NCI-H2029 treated with DMSO at 0.1 percent for 48 hours (cell line): ENCODE results near the gene NKAIN4.
A peak's percentile ranks its signal among the peaks of the same experiment; 100 is the strongest.

ENCODE experiments used
- DNase-seq: peaks from one replicate; lab custom pipeline; 2025; lab: John Stamatoyannopoulos, UW

Gene NKAIN4

DNA sequence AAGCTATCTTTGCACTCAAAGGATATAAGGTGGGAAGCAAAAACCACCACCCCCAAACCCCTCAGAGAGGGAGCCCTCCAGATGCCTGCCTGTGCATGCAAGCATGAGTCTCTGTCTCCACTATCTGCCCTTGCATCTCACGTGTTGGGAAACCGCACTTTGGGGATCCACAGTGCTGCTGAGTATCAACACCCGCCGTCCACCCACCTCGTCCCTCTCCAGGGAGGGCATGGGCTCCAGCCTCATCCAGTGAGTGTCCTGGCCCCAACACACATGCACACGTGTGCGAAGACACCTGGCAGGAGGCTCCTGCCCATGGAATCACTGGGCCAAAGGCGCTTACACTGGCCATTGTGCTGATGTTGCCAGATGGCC is 34.8 kb downstream of the NKAIN4 start:
- DNase-seq: no peak

DNA sequence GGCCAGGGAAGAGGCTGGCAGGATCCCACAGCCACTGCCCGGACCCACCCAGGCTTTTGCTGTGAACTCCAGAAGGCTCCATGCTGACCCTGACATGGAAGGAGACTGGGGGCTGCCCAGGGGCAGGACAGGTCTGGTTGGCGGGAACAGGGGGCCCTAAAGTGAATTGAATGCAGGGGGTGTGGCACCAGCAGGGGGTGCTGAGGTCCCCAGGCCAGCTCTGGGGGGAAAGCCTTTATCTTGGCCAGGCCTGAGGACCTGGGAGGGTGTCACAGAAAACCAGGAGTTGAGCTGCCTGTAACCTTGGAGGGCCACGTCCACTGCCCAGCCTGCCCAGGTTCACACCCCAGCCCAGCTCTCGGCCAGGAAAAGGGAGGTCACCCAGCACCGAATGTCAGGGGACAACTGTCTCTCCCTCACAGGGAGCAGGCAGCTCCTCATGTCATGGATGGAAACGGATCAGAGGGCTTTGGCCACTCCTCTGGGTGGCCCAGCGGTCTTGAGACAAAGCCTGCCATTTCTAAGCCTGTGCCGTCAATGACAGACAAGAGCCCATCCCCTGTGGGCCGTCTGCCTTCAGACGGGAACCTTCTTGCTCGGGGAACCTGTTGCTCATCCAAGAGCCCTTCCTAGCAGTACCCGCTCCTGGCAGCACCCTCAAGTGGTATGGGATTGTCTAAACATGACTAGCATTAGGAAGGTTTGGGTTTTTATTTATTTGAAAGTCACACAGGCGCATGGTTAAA is 35.4 kb downstream of the NKAIN4 start:
- no peak for DNase-seq

DNA sequence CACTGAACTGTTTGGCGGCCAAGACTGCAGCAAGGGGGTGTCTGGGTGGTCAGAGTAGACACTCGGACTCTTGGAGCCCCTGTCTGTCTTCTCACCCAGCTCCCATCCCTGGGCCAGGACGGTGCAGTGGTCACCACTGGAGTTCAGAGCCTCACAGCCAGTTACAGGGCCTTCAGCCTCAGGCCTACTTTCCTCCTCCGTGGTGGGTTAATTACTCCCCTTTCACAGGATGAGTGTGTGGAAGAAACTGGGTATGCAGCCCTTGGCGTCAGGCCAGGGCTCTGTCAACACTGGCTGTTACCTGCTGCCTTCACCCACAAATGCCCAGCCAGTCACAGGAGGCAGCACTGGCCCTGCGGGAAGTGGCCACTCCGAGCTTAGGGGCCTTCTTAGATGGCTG is 36.6 kb downstream of the NKAIN4 start:
- DNase-seq: no peak

DNA sequence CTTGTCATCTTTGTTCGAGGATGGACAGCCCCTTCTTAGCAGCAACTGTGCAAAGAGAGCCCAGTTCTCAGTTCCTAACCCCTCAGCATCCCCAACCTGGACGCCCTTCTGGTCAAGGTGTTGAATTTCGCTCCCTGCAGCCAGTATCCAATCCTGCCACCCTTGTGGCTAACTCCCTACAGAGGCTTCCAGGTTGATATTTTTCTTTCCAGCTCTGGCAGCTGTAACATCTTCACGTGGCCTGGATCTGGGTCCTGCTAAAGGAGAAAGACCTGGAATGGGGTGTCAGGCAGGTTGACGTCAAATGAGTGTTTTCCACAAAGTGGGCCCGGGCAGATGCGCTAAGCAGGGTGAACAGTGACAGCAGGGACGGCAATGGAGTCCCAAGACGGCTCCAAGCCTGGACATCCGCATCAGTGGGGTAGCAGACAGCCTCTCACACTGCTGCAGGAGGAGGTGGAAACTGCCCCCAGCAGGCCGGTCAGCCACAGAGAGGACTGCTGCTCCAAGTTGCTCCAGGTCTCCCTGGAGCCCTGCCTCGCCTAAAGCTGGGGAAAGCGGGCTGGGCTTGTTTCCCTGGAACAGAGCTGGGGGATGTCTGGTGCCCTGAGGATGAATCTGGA is 37.3 kb downstream of the NKAIN4 start:
- DNase-seq: no peak

DNA sequence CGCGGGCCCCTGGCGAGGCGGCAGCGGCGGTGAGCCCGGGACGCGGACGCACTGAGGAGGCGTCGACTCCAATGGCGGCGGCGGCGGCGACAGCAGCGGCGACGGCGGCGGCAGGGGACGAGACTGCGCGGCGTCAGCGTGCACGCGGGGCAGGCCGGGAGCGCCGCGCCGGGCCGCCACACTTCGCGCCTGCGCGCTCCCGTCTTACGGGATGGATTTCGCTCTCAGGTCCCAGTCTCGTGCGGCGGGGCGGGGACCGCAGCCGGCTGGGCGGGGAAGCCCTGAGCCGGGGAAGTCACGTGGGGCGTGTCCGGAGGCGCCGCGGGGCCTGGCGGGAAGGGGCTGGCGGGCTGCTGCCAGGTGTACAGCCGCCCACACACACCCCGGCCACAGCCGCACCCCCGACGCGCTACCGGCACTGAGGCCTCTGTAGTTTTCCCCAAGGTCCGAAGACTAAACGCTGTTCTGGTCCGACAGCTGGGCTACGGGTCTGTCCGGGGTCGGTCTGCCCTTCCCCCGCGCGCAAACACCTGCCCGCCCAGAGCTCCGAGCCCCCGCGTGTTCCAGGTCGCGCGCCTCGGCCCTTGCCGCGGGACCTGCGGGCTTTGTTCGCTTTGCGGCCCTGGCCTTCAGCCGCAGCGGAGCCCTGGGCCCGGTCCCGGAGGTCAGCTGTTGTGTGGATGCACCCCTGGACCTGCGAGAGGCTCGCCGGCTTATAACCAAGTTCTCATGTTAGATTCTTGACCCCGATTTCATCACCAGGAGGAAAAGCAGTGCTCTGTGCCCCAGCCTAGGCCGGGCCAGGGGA is 38.0 kb downstream of the NKAIN4 start, which contains the start of gene YTHDF1:
Gene YTHDF1 (minus strand): TSS at position 91 of the 808 bp plus-strand sequence. CDS start 239 bp downstream, outside the sequence.
- peak; percentile 76 for DNase-seq

DNA sequence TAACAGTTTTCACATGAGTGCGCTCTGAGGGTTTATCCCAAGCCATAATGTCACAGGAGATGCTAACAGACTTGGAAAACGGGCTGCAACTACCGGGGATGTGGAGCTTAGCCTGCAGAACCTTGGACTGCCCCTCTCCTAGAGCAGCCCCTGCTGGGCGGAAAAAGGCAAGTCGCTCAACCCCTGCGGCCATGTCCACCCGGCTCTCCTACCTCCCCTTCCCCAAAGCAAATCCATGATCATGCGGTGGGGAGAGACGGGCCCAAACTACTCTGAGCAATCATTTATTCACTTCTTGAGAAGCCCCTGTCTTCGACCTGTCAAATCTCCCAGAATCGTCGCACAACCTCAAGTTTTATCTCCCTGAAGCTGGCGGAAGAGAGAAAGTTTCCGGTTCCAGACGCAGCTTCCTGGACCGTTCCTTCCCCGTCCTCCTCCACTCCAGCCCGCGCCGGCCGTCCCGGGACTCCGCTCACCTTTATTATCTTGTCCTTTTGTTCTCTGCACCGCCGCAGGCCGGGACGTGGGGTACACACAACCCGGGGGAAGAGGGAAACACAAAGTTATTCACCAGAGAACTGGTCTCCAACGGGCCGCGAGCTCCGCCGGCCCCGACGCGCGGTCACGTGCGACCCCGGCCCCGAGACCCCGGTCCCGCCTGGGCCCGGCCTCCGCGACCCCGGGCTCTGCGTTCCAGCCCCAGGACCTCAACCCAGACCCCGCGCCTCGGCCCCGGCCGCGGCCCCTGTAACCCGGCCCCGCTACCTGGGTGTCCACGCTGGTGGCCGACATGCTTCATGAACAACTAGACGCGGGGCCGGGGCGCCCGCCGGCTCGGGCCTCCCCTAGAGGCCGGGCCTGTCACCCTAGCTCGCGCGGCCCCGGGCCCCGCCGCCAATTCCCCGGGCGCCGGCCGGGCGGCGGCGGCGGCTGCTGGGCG is 38.9 kb downstream of the NKAIN4 start:
- peak; percentile 6 for DNase-seq

DNA sequence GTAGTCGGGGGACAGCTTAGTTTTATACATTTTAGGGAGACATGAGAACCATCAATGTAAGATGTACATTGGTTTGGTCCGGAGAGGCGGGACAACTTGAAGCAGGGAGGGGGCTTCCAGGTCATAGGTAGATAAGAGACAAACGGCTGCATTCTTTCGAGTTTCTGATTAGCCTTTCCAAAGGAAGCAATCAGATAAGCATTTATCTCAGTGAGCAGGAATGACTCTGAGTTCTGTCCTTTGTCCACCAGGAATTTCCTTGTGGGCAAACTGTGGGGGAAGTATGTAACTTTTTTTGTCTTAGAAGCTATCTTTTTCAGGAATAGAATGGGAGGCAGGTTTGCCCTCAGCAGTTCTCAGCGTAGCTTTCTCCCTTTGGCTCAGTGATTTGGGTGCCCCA is 39.7 kb downstream of the NKAIN4 start:
- DNase-seq: no peak

DNA sequence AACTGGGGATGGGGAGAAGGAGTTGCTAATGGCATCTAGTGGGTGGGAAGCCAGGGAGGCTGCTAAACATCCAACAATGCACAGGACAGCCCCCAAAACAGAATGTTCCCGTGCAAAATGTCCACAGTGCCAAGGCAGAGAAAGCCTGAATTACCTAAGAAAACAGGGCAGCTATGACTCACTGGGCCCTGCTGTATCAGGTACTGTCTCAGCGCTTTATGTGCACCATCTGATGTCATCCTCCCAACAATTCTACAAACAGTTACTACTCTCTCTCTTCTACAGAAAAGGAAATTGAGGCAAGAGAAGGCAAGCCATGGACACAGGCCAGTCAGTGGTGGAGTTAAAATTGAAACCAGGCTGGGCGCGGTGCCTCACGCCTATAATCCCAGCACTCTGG is 41.5 kb downstream of the NKAIN4 start:
- no peak for DNase-seq

DNA sequence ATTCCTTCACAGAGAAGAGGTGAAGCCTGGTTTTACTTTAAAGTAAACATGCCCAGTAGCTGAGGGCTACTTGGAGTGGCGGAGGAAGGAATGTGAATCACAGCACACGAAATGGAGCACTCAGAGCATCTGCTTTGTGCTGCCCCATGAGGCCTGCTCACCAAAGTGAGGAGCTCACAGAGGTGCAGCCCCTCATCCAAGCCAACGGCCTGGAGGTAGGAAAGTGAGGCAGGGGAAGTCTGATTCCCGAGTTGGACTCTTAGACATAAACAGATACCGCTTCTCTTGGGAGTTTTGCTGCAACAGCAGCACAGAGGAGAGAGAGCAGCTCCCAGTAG is 41.9 kb downstream of the NKAIN4 start:
- no peak for DNase-seq

DNA sequence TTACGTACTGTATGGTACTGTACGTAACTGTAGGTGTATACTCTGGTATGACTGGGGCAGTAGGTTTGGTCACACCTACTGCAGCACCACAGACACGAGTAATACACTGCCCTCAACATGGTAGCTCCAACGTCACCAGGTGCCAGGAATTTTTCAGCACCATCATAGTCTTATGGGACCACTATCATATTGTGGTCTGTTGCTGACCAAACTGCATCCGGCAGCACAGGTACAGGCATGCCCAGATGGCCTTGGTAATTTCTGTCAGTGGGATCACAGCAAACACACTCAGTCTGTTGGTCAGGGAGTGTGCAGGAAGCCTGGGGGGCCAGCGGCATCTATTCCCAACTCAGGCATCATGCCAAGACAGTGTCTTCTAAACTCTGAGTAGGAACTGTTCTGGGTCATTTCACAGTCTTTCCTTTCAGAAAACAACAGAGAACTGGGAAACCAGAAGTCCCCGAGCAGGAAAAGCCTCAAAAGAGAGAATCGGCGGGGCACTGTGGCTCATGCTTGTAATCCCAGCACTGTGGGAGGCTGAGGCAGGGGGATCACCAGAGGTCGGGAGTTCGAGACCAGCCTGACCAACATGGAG is 44.2 kb downstream of the NKAIN4 start:
- DNase-seq: no peak

DNA sequence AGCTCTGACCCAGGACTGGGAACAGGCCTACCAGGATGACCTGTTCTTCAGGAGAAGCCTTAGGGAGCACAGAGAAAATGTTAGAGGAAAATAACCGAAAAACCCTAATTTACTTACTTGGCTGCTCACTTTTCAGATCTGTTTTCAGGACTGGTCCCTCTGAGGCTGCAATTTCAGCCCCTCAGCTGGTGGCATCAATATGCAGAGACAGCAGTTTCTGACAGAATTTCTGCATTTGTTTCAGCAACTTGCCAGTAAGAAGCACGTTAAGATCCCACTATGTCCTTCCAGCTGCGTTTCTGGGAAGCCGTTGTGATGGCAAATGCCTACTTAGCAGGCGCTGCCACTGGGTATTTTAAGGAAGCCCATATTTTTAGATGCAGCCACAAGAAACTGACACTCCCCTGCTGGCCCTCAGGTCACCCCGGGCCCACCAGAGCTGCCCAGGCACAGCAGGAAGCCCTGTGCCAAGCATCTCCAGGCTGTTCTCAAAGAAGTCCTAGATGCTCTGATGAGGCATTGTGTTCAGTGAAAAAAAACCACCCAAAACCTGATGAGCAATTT is 45.8 kb downstream of the NKAIN4 start:
- DNase-seq: no peak

DNA sequence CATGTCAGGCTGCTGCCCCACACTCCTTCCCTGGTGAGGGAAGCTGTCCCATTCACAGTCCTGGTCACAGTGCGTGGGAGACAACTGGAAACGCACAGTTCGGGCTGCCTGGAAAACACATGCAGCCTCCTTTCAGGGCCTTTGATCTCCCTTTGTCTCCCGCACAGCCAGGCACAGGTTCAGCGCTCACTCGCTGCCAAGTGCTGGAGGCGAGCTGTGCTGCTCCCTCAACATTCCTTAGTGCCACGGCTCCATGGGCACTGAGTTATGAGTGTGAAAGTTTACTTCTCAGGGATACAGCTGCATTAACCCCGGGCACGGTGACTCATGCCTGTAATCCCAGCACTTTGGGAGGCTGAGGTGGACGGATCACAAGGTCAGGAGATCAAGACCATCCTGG is 47.4 kb downstream of the NKAIN4 start:
- no peak for DNase-seq

DNA sequence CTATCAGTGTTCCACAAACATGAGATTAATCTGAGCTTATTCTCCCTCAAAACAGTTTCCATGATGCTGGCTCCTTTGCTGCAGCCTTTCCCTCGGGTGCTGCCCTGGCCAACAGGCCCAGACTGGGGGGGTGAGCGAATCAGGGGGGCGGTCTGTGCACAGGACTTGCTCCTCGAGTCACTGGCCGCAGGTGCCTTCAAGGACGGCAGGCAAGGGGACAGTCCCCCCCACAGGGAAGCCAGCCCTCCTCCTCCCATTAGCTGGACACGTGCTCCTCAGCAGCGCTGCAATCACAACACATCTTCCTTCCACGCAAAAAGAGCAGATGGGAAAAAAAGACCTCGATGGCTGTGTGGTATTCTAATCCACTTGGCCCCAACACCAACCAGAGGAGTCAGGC is 48.4 kb downstream of the NKAIN4 start:
- DNase-seq: no peak

DNA sequence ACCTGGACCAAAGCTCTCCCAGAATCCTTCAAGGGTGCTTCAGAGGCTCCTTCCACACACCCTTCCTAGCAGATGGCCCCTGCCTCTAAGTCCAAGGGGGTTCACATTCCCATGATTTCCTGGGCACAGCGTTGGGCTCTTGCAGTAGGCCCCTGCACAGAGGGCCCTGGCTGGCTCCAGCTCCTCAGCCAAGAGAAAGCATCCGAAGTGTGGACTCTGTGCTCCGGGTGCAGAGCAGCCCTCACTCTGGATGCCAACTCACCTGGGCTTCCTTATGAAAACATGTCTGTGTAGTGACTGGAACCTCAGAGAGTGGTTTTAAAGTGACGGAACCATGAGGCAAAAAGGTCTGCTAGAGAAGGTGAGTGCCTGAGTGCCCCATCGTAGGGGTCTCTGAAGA is 49.9 kb downstream of the NKAIN4 start:
- no peak for DNase-seq

DNA sequence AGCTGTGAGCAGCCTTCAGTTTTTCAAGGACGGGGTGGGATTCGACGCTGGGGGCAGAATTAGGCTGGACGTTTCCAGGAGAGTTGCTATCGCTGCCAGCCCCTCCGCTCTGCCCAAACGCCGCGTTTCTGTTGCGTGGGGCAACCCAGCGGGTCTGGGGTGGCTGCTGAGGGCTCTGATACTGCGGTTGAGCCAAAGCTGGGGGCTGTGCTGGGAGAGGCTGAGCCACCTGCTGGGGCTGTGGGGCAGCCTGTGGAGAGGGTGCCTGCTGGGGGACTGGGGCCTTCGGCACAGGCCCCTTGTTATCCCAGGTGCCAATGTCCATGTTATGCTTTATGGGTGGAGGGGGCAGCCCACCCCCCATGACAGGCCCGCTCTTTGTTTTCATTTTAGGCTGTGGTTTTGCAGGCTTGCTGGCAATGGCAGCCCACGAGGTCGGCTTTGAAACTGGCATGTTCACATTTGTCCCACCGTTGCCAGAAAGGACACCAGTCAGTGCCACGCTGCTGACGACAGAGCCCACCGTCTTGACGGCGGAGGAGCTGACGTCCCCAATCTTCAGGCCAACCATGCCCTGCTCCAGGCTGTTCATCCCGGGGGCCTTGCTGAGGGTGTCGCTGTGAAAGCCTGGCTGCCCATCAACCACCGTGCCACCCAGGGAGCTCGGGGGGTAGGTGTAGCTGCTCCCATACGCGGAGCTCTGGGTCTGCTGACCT is 51.3 kb downstream of the NKAIN4 start:
- DNase-seq: no peak

DNA sequence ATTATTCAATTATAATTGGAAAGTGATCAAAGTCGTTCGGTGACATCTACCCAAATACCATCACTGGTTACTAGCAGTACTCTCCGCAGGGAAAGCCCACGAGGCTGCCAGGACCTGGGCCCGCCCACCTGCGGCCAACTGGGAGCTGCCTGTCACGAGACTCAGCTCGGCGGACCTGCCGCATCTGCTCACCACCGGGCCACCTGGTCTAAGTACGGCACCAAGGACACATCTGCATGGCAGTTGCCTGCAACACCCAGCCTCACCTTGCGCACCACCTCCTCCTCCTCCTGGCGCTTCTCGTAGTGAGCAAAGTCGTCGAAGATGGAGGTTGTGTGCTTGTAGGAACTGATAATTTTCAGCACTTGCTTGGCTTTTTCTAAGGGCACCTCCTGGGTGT is 52.2 kb downstream of the NKAIN4 start:
- DNase-seq: no peak

DNA sequence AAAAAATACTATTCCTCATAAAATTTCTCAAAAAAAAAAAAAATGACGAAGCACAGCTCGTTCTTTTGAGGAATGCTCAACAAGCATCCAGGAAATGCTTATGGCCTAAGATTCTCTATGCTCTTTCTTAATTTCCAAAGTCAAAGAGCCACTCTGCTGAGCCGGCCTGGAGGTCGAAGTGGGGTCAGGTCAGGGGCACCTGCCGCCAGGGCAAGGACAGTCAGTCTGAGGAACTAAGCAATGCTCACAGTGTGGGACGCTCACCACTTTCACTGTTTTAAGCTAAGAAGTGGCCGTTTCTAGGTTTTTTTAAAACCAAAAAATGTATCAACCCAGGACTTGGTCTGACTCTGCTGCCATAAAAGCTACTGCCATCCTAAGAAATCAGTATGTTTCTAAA is 55.7 kb downstream of the NKAIN4 start:
- no peak for DNase-seq

DNA sequence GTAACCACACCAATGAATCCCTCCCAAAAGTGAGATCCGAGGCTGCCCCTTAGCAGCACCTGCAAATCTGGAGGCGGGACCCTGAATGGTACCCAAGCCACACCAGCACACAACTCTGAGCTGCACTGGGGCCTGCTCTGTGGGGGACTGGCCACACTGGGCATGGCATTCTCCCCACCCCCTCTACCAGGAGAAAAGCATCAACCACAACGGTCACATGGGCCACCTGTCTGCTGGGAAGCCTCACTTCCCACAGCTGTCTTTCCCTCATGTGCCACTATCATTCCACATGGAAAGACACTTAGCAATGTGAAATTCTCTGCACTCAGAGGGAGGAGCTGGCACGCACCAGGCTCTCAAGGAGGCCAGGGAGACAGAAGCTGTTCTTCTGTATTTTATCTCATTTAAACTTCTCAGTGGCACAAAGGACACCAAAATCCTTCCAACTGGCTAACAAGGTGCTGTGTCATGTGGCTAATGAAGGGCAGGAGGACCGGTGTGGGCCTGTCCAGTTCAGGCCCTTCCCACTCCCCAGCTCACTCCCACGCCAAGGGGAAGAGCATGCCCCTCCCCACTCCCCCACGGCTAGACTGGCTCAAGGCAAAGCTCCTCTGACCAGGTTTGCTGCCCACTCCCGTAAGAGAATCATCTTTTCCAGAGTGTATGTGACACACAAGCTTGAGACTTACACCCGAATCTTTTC is 57.3 kb downstream of the NKAIN4 start:
- DNase-seq: no peak

DNA sequence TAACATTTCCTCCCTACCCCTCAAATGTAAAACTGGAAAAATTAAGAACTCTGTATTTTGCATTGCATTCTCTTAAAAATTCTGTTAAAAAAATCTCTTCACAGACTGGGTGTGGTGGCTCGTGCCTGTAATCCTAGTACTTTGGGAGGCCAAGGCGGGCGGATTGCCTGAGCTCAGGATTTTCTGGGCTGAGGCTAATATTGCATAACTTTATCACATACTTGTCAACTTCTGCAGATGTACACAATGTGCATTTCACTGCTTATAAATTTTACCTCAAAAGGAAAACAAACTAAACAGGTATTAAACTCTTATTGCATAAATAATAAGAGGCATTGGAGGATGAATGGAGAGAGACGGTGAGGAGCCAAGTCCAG is 59.5 kb downstream of the NKAIN4 start:
- DNase-seq: no peak
